MM.1S (cell line): ENCODE data around the gene SEMA6B.

Experiments
- CTCF ChIP-seq: fragments of 300-600 bp; sonication (generic); IDR thresholded peaks from 2 replicates; pipeline ENCODE4 v1.5.1; 2016; ENCODE audit warnings: antibody characterized with exemption, low read length, mixed read lengths
- EZH2 ChIP-seq: fragments of 300-600 bp; sonication (generic); optimal IDR thresholded peaks from 2 replicates; pipeline ENCODE3; 2017; ENCODE audit warnings: low read depth, mild to moderate bottlenecking, antibody characterized with exemption, low read length, mixed read lengths
- EZH2phosphoT487 ChIP-seq: fragments of 300-600 bp; sonication (generic); IDR thresholded peaks from 2 replicates; pipeline ENCODE4 v1.6.1; 2018; ENCODE audit warnings: antibody characterized with exemption, low read length

- TF ChIP-seq EZH2 (no peak), CTCF (no peak), EZH2phosphoT487 (no peak)
Observed at GRCh38 chr19:4602173-4602788, 42.8 kb upstream of the SEMA6B start.
